HG03565 (cell line): Measurements from ENCODE around the gene SYTL5.
"Not testable (repeated sequence)": the region's sequence is repeated elsewhere in the genome, so short reads cannot be mapped to it uniquely, and the experiment has no call there.

Experiments
- ATAC-seq: cut with Tn5 transposase; IDR thresholded peaks from one replicate; pipeline ENCODE4 v1.9.1; 2021; ENCODE audit warnings: mild to moderate bottlenecking, moderate library complexity; ENCODE audit not compliant: unreplicated experiment

Gene SYTL5

GRCh38 chrX:38006291-38006690 is at the start of gene SYTL5:
Gene SYTL5 (plus strand): TSS chrX:38006553. CDS start chrX:38033890, 27,337 bp downstream.
- no peak for ATAC-seq

- no peak for ATAC-seq
These were observed 47.7 kb upstream of the SYTL5 start for GRCh38 chrX:37958525-37959211.

GRCh38 chrX:37959212-37960021 is 46.9 kb upstream of the SYTL5 start:
- ATAC-seq, result no peak

- ATAC-seq, result no peak
These were observed 45.2 kb upstream of the SYTL5 start for GRCh38 chrX:37961118-37961517.

GRCh38 chrX:37967714-37968113 is 38.6 kb upstream of the SYTL5 start:
- ATAC-seq, result no peak

GRCh38 chrX:37975421-37975820 is 30.9 kb upstream of the SYTL5 start:
- no peak for ATAC-seq

GRCh38 chrX:37976153-37976552 is 30.2 kb upstream of the SYTL5 start:
- ATAC-seq, result no peak

- ATAC-seq, result no peak
These were observed 21.5 kb upstream of the SYTL5 start for GRCh38 chrX:37984880-37985279.

GRCh38 chrX:37986893-37987292 is 19.5 kb upstream of the SYTL5 start:
- ATAC-seq, result no peak

- no peak for ATAC-seq
These were observed 17.0 kb upstream of the SYTL5 start for GRCh38 chrX:37989304-37989703.

- not testable (repeated sequence) for ATAC-seq
These were observed 15.1 kb upstream of the SYTL5 start for GRCh38 chrX:37991303-37991702.

- ATAC-seq, result no peak
These were observed 13.2 kb upstream of the SYTL5 start for GRCh38 chrX:37993176-37993575.

GRCh38 chrX:37993837-37994619 is 12.3 kb upstream of the SYTL5 start:
- peak; percentile 92 for ATAC-seq

- ATAC-seq, result no peak
These were observed 10.9 kb upstream of the SYTL5 start for GRCh38 chrX:37995428-37995827.

GRCh38 chrX:37997096-37997495 is 9.3 kb upstream of the SYTL5 start:
- no peak for ATAC-seq

- no peak for ATAC-seq
These were observed 7.6 kb upstream of the SYTL5 start for GRCh38 chrX:37998586-37999262.

GRCh38 chrX:38000706-38001105 is 5.6 kb upstream of the SYTL5 start:
- ATAC-seq, result no peak

GRCh38 chrX:38004046-38004445 is 2.3 kb upstream of the SYTL5 start:
- no peak for ATAC-seq

GRCh38 chrX:38006778-38007177 is 425 bp downstream of the SYTL5 start:
- no peak for ATAC-seq

- no peak for ATAC-seq
These were observed 2.3 kb downstream of the SYTL5 start for GRCh38 chrX:38008658-38009057.

- no peak for ATAC-seq
These were observed 3.3 kb downstream of the SYTL5 start for GRCh38 chrX:38009641-38010040.
